Uterus (tissue), 2 donors: ENCODE measurements around the gene ATG16L2.

Experiments used
- CTCF ChIP-seq, 4 experiments: fragments of 200-600 bp in 2 of 4; fragments of 450-650 bp in 2 of 4; sonication (generic) in 2 of 4; IDR thresholded peaks; one replicate each; pipeline ENCODE4 v1.5.1; 2016 to 2019; ENCODE audit warnings: antibody characterized with exemption in 4 of 4, mild to moderate bottlenecking in 2 of 4, moderate library complexity in 1 of 4
- POLR2A ChIP-seq, 2 donors: fragments of 450-650 bp; IDR thresholded peaks; one replicate each; pipeline ENCODE4 v1.6.1; 2016; ENCODE audit warnings: antibody characterized with exemption in 2 of 2, mild to moderate bottlenecking in 1 of 2, moderate library complexity in 1 of 2

- TF ChIP-seq CTCF (IDR thresholded peaks at IDR 0.05): no peak
- no peak for TF ChIP-seq POLR2A (IDR thresholded peaks at IDR 0.05)
Measured at GRCh38 chr11:72786305-72787215, 27.7 kb upstream of the ATG16L2 start.
